GM10248 (cell line): Measurements from ENCODE around the gene MDC1.
"Not testable (repeated sequence)": the region's sequence is repeated elsewhere in the genome, so short reads cannot be mapped to it uniquely, and the experiment has no call there.

Experiments used
- CTCF ChIA-PET: fragments of 300-600 bp; sonication (Branson Sonifier 250); formaldehyde crosslinking; extraction: SDS; loops from one replicate; lab custom pipeline; 2021; ENCODE audit warnings: antibody characterized with exemption; lab: Yijun Ruan, JAX
- POLR2A ChIA-PET: fragments of 350-650 bp; sonication (Branson Sonifier 250); formaldehyde crosslinking; extraction: SDS; loops from one replicate; lab custom pipeline; 2020; ENCODE audit warnings: antibody characterized with exemption; lab: Yijun Ruan, JAX
- DNase-seq: peaks from one replicate; pipeline ENCODE4 v3.0.0; 2012; ENCODE audit errors: extremely low spot score
- TF ChIP-seq, protein P1 (sequence below): IDR thresholded peaks from 2 replicates; pipeline ENCODE4 v1.5.1; 2012; ENCODE audit warnings: mild to moderate bottlenecking, low read depth; ENCODE audit errors: extremely low read depth, missing control alignments, control extremely low read depth

Gene MDC1

DNA sequence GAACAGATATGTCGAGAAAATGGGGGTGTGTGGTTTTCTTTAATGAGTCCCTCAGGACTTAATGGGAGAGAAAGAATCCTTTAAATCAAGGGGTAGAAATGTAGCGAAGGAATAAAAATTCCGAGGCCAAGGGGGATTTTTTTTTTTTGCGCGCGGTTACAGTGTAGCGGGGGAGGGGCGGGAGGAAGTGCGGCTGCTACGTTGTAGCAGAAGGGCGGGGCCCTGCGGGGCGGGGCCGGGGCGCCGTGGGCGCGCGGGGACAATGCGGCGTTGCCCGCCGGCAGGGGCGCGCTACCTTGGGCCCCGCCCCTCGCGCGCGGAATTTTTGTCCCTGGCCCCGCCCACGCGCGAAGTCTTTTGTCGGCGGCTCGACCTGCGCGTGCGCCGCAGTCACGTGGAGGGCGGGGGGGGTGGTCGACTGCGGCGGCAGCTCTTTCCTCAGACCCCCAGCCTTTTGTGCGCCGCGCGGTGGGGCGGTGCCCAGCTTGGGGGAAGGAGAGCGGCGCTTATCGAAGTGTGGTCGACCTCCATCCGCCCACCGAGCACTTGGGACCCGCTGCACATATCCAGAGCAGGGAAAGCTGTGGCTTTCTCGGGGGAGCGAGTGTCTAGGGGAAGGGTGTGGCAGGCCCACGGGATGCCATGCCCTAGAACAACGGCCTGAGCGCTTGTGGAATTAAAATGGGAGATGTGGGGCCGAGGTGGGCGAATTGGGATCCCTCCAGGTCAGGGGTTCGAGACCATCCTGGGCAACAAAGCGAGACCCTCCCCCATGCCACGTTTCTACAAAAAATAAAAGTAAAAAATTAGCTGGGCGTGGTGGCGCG is 4.3 kb upstream of the MDC1 start:
- ChIA-PET POLR2A (interaction anchor here (0.6 to 3.8 kb wide), 4 partner anchors 37 to 341 kb away, joined by 3 to 22 read pairs (median 5); no protein-coding TSS in a partner anchor), CTCF (interaction anchor here (1.0 to 30.8 kb wide), 29 partner anchors 10 to 241 kb away, joined by 3 to 776 read pairs (median 6); partner anchors contain the start of genes DHX16, FLOT1, MRPS18B and NRM)
- peak; percentile 90 for DNase-seq
- TF ChIP-seq, protein P1, sequence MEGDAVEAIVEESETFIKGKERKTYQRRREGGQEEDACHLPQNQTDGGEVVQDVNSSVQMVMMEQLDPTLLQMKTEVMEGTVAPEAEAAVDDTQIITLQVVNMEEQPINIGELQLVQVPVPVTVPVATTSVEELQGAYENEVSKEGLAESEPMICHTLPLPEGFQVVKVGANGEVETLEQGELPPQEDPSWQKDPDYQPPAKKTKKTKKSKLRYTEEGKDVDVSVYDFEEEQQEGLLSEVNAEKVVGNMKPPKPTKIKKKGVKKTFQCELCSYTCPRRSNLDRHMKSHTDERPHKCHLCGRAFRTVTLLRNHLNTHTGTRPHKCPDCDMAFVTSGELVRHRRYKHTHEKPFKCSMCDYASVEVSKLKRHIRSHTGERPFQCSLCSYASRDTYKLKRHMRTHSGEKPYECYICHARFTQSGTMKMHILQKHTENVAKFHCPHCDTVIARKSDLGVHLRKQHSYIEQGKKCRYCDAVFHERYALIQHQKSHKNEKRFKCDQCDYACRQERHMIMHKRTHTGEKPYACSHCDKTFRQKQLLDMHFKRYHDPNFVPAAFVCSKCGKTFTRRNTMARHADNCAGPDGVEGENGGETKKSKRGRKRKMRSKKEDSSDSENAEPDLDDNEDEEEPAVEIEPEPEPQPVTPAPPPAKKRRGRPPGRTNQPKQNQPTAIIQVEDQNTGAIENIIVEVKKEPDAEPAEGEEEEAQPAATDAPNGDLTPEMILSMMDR: peak; percentile 38

DNA sequence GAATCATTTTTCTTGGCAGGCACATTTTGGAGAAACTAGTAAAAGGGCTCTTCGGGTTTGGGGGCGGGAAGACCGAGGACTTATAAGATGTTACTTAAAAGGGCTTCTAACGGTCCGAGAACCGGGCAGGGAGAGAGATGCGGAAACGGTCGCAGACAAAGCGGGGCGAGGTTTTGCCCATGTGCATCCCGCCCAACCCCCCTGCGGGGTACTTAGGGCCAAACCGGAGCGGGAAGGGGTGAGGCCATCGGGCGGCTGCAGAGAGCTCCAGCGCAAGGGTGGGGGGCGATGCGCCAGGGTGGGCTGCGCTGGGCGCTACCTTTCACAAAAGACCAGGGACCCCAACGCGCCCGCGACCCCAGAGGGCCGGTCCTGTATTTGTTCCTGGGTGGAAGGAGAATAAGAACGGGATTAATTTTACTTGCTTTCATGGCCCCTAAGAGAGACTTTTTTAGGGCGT is 3.7 kb upstream of the MDC1 start:
- POLR2A ChIA-PET: interaction anchor here (0.6 to 3.8 kb wide), 4 partner anchors 36 to 248 kb away, joined by 3 to 22 read pairs (median 4); no protein-coding TSS in a partner anchor
- TF ChIP-seq, protein P1: no peak
- CTCF ChIA-PET: interaction anchor here (0.8 to 30.8 kb wide), 13 partner anchors 8 to 239 kb away, joined by 3 to 776 read pairs (median 6); partner anchors contain the start of genes DHX16, FLOT1 and NRM
- DNase-seq: peak; percentile 40

DNA sequence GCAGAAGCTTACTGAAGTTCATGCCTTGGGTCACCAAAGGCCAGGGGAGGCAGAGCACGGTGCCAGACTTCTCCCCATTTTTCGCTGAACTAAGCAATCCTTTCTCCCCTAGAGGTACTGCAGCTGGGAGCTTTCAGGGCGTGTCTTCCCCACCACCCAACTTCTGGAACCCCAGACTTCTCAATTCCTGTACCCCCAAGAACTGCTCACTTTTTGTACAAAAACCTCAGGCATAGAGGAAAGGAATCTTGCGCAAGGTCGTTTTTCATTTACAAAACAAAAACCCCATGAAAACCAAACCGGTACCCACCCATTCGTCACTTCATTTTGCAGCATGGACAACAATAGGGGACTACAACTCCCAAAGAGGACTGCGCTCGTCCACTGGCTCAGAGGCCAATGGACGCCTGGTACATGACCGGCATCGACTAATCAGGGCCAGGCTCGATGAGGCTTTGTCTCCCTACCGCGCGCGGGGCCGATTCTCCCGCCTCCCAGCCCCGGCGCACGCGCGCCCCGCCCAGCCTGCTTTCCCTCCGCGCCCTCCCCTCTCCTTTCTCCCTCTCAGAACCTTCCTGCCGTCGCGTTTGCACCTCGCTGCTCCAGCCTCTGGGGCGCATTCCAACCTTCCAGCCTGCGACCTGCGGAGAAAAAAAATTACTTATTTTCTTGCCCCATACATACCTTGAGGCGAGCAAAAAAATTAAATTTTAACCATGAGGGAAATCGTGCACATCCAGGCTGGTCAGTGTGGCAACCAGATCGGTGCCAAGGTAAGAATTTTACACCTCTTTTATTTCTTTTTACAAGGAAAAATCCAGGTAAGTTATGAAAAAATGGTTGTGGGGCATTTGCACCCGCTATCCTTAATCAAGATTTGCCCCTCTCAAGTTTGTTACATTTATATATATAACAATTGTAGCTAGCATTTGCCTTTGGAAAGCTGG is 3.0 kb upstream of the MDC1 start, which contains the start of gene TUBB:
TSS of gene TUBB (plus strand) at position 562 of the 947 bp plus-strand sequence. CDS start at position 717, 155 bp downstream.
- peak; percentile 87 for DNase-seq
- TF ChIP-seq, protein P1: no peak
- CTCF ChIA-PET: interaction anchor here (0.8 to 30.8 kb wide), 10 partner anchors 8 to 175 kb away, joined by 3 to 776 read pairs (median 6); partner anchors contain the start of genes DHX16 and NRM
- POLR2A ChIA-PET: interaction anchor here (0.6 to 1.0 kb wide), 3 partner anchors 35 to 249 kb away, joined by 3 read pairs; no protein-coding TSS in a partner anchor

DNA sequence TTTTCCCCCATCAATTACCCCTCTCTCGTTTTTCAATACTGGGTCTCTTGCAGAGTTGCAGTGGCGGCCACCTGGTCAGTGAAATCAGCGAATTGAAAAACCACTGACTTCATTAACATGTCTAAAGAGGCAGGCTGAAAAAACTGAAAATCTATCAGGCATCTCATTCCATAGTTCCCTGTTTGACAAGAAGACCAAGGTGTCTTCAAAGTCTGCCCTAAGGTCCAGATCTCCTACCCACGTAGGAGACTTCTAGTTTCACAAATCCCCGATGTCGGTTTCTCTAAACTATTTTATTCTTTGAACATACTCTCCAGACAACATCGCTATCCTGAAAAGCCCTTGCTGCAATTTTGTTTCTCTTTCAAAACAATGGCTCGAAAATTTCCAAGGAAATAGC is 2.3 kb upstream of the MDC1 start:
- TF ChIP-seq, protein P1: no peak
- DNase-seq: no peak
- CTCF ChIA-PET: interaction anchor here (1.0 to 30.8 kb wide), 6 partner anchors 10 to 42 kb away, joined by 3 to 776 read pairs (median 6); partner anchors contain the start of gene DHX16

DNA sequence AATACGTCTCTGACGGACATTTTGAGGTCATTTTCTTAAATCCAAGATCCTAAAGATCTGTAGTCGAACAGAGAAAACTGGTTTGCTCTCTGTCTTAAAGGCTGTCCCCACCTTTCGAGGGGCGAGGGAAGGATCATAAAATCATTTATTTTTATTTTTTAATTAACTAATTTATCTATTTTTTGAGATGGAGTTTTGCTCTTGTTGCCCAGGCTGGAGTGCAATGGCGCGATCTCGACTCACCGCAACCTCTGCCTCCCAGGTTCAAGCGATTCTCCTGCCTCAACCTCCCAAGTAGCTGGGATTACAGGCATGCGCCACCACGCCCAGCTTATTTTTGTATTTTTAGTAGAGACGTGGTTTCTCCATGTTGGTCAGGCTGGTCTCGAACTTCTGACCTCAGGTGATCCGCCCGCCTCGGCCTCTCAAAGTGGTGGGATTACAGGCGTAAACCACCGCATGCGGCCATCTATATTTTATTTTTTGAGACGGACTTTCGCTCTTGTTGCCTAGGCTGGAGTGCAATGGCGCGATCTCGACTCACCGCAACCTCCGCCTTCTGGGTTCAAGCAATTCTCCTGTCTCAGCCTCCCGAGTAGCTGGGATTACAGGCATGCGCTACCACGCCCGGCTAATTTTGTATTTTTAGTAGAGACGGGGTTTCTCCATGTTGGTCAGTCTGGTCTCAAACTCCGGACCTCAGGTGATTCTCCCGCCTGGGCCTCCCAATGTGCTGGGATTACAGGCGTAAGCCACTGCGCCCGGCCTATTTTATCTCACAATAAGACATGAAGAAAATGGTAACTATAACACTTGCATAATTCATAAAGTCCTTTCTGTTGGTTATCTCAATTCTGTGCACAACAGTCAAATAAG is 1.0 kb upstream of the MDC1 start:
- CTCF ChIA-PET: interaction anchor here (1.2 to 30.8 kb wide), 9 partner anchors 11 to 41 kb away, joined by 3 to 776 read pairs (median 7); partner anchors contain the start of genes DHX16 and NRM
- POLR2A ChIA-PET: interaction anchor here (0.9 to 1.3 kb wide), 9 partner anchors 13 to 105 kb away, joined by 3 to 17 read pairs (median 8); partner anchors contain the start of gene NRM
- not testable (repeated sequence) for DNase-seq

More for the DNA sequence above, 2.3 kb upstream of the MDC1 start:
- POLR2A ChIA-PET: interaction anchor here (0.7 kb wide), 1 partner anchor 105 kb away, joined by 3 read pairs; no protein-coding TSS in a partner anchor
